IMR-90 (cell line): ENCODE measurements around the gene RPS19. TPM values are rescaled to one million over a fixed set of nuclear protein-coding genes. Genes with fewer than 3 reads are reported as not detected.

Source experiments
- ATAC-seq: fragments of 200-7000 bp; cut with Tn5 transposase; 2 replicates; pipeline ENCODE4 v1.9.1; 2020; ENCODE audit warnings: low read depth, mild to moderate bottlenecking, moderate library complexity
- BruUV-seq: library from RNA; stranded (reverse); fragments of 400-500 nt; replicated peaks from 2 replicates; lab custom pipeline; 2021; lab: Mats Ljungman, UMichigan
- CTCF ChIA-PET: fragments of 300-600 bp; formaldehyde crosslinking; extraction: SDS; loops from one replicate; lab custom pipeline; 2021; ENCODE audit warnings: antibody characterized with exemption; lab: Yijun Ruan, JAX
- POLR2A ChIA-PET: fragments of 300-600 bp; sonication (Branson Sonifier 250); formaldehyde crosslinking; loops from one replicate; lab custom pipeline; 2022; ENCODE audit warnings: antibody characterized with exemption; ENCODE audit not compliant: unreplicated experiment; lab: Charles Lee
- DNase-seq: peaks from one replicate; pipeline ENCODE4 v3.0.0; 2013
- H2AFZ ChIP-seq: replicated peaks from 2 replicates; pipeline ENCODE3; 2013; ENCODE audit warnings: low read length, mild to moderate bottlenecking; ENCODE audit not compliant: poor library complexity
- H2AK5ac ChIP-seq: 2 replicates; pipeline ENCODE4 v1.6.1; 2013; ENCODE audit warnings: low read depth, low read length, inconsistent platforms
- H2AK9ac ChIP-seq: replicated peaks from 2 replicates; pipeline ENCODE3; 2013; ENCODE audit warnings: mild to moderate bottlenecking, low read depth, low read length, moderate library complexity; ENCODE audit not compliant: poor library complexity
- H2BK120ac ChIP-seq: 2 replicates; pipeline ENCODE4 v1.6.1; 2013; ENCODE audit warnings: low read depth, low read length, inconsistent platforms
- H2BK15ac ChIP-seq: 3 replicates; pipeline ENCODE4 v1.6.1; 2013; ENCODE audit warnings: low read depth, low read length, inconsistent platforms
- H2BK20ac ChIP-seq: 2 replicates; pipeline ENCODE4 v1.6.1; 2013; ENCODE audit warnings: low read depth, mild to moderate bottlenecking, inconsistent platforms, low read length, moderate library complexity
- H2BK5ac ChIP-seq: 2 replicates; pipeline ENCODE4 v1.6.1; 2013; ENCODE audit warnings: mild to moderate bottlenecking, low read depth, low read length, inconsistent platforms; ENCODE audit not compliant: poor library complexity, severe bottlenecking
- H3K14ac ChIP-seq: replicated peaks from 2 replicates; pipeline ENCODE4 v1.6.1; 2013; ENCODE audit warnings: low read depth, low read length, inconsistent platforms
- H3K18ac ChIP-seq: 2 replicates; pipeline ENCODE4 v1.6.1; 2013; ENCODE audit warnings: low read depth, low read length, control low read depth
- H3K23ac ChIP-seq: 2 replicates; pipeline ENCODE4 v1.6.1; 2013; ENCODE audit warnings: low read depth, low read length, inconsistent platforms
- H3K27ac ChIP-seq: 2 replicates; pipeline ENCODE4 v1.5.1; 2013; ENCODE audit warnings: mild to moderate bottlenecking, control low read depth, low read length; ENCODE audit not compliant: insufficient read depth
- H3K27me3 ChIP-seq: 2 replicates; pipeline ENCODE4 v1.6.1; 2013; ENCODE audit warnings: low read length; ENCODE audit not compliant: control insufficient read depth, insufficient read depth
- H3K36me3 ChIP-seq: 2 replicates; pipeline ENCODE4 v1.6.1; 2013; ENCODE audit warnings: low read length, mixed read lengths; ENCODE audit not compliant: control insufficient read depth, insufficient read depth
- H3K4ac ChIP-seq: 2 replicates; pipeline ENCODE4 v1.6.1; 2013; ENCODE audit warnings: low read depth, low read length, inconsistent platforms
- H3K4me1 ChIP-seq: 2 replicates; pipeline ENCODE4 v1.6.1; 2013; ENCODE audit warnings: low read length, mixed read lengths; ENCODE audit not compliant: control insufficient read depth, insufficient read depth
- H3K4me2 ChIP-seq: 2 replicates; pipeline ENCODE4 v1.6.1; 2013; ENCODE audit warnings: low read depth, mild to moderate bottlenecking, control low read depth, low read length, moderate library complexity
- H3K4me3 ChIP-seq: 2 replicates; pipeline ENCODE4 v1.5.1; 2013; ENCODE audit warnings: low read depth, mild to moderate bottlenecking, control low read depth, low read length, moderate library complexity; ENCODE audit not compliant: insufficient read depth
- H3K56ac ChIP-seq: 2 replicates; pipeline ENCODE4 v1.6.1; 2013; ENCODE audit warnings: low read length, inconsistent platforms; ENCODE audit not compliant: insufficient read depth; ENCODE audit errors: extremely low read depth
- H3K79me1 ChIP-seq, 2 experiments: 2 replicates each; pipeline ENCODE4 v1.6.1; 2013; ENCODE audit warnings: low read length in 2 of 2, inconsistent platforms in 1 of 2, low read depth in 1 of 2
- H3K9ac ChIP-seq: 2 replicates; pipeline ENCODE4 v1.6.1; 2013; ENCODE audit warnings: low read depth, low read length, control low read depth
- H3K9me1 ChIP-seq: 2 replicates; pipeline ENCODE4 v1.6.1; 2013; ENCODE audit warnings: low read length, inconsistent platforms; ENCODE audit not compliant: insufficient read depth
- H3K9me3 ChIP-seq: 2 replicates; pipeline ENCODE4 v1.6.1; 2013; ENCODE audit warnings: low read length; ENCODE audit not compliant: control insufficient read depth, insufficient read depth
- H4K20me1 ChIP-seq: 2 replicates; pipeline ENCODE4 v1.6.1; 2013; ENCODE audit warnings: low read length, inconsistent platforms; ENCODE audit not compliant: insufficient read depth
- H4K5ac ChIP-seq: 2 replicates; pipeline ENCODE4 v1.6.1; 2013; ENCODE audit warnings: mild to moderate bottlenecking, low read depth, low read length, control low read depth
- H4K8ac ChIP-seq, 2 experiments: 2 replicates each; pipeline ENCODE4 v1.6.1; 2013; ENCODE audit warnings: low read depth in 2 of 2, low read length in 2 of 2, control low read depth in 1 of 2, inconsistent platforms in 1 of 2
- H4K91ac ChIP-seq: 2 replicates; pipeline ENCODE4 v1.6.1; 2013; ENCODE audit warnings: low read depth, low read length, inconsistent platforms; ENCODE audit not compliant: insufficient read depth
- BHLHE40 ChIP-seq: fragments of 150-350 bp; IDR thresholded peaks from 2 replicates; pipeline ENCODE4 v1.6.1; 2016; ENCODE audit warnings: mild to moderate bottlenecking, low read depth, low read length
- CEBPB ChIP-seq: IDR thresholded peaks from 2 replicates; pipeline ENCODE4 v1.6.1; 2012; ENCODE audit warnings: low read depth, low read length, improper control_type of control experiment
- MAFK ChIP-seq: IDR thresholded peaks from 2 replicates; pipeline ENCODE4 v1.6.1; 2012; ENCODE audit warnings: low read depth, low read length, improper control_type of control experiment
- POLR2A ChIP-seq: IDR thresholded peaks from 2 replicates; pipeline ENCODE4 v1.6.1; 2012; ENCODE audit warnings: mild to moderate bottlenecking, low read depth, low read length
- RAD21 ChIP-seq: IDR thresholded peaks from 2 replicates; pipeline ENCODE4 v1.6.1; 2012; ENCODE audit warnings: low read length, improper control_type of control experiment
- RCOR1 ChIP-seq: IDR thresholded peaks from 2 replicates; pipeline ENCODE4 v1.6.1; 2012; ENCODE audit warnings: mild to moderate bottlenecking, low read length, improper control_type of control experiment; ENCODE audit not compliant: insufficient replicate concordance
- RFX5 ChIP-seq: IDR thresholded peaks from 2 replicates; pipeline ENCODE4 v1.8.0; 2012; ENCODE audit warnings: low read depth, mild to moderate bottlenecking, low read length, moderate library complexity
- WGBS, 2 experiments: methylation state at CpG; one replicate each; pipeline versions ENCODE4 v1.1.5 to v1.1.7; 2013; ENCODE audit warnings: missing lambda C conversion rate in 2 of 2; ENCODE audit not compliant: insufficient read length in 1 of 2; ENCODE audit errors: extremely low coverage in 2 of 2; 5-methylcytosine and 5-hydroxymethylcytosine counted together
- dilution Hi-C: fragments of 300-500 bp; cut with HindIII; formaldehyde crosslinking; loops from one replicate; pipeline ENCODE4 v1.14.3; 2018; ENCODE audit warnings: low sequenced_read_pairs; ENCODE audit not compliant: unreplicated experiment
- in situ Hi-C: fragments of 300-500 bp; cut with MboI; formaldehyde crosslinking; loops from 3 replicates; pipeline ENCODE4 v1.14.3; 2019; ENCODE audit warnings: low sequenced_read_pairs, inconsistent platforms, mixed read lengths
- intact Hi-C: fragments of 100-400 bp; cut with micrococcal nuclease; formaldehyde crosslinking; loops from 2 replicates; pipeline ENCODE4 v1.10.0; 2022
- polyA plus RNA-seq, 3 experiments: library from polyadenylated mRNA; depleted of rRNA; stranded (reverse); fragments of >200 nt; gene quantifications; 2 replicates each; pipeline ENCODE4 v1.2.3, GENCODE V29; 2012; ENCODE audit warnings: low replicate concordance in 1 of 3
- total RNA-seq: library from RNA; depleted of rRNA; stranded (reverse); fragments of >200 nt; gene quantifications from 2 replicates; pipeline ENCODE4 v1.2.3, GENCODE V29; 2012
- TF ChIP-seq, protein P1 (sequence below): fragments of 150-350 bp; IDR thresholded peaks from 2 replicates; pipeline ENCODE4 v1.6.1; 2016; ENCODE audit warnings: low read depth, mild to moderate bottlenecking, low read length, moderate library complexity, borderline replicate concordance

RPS19 gene
- total and polyA plus RNA-seq, 2 of the 4 experiments (the other 2 are of a cell fraction) = 230 to 3,988 TPM

DNA sequence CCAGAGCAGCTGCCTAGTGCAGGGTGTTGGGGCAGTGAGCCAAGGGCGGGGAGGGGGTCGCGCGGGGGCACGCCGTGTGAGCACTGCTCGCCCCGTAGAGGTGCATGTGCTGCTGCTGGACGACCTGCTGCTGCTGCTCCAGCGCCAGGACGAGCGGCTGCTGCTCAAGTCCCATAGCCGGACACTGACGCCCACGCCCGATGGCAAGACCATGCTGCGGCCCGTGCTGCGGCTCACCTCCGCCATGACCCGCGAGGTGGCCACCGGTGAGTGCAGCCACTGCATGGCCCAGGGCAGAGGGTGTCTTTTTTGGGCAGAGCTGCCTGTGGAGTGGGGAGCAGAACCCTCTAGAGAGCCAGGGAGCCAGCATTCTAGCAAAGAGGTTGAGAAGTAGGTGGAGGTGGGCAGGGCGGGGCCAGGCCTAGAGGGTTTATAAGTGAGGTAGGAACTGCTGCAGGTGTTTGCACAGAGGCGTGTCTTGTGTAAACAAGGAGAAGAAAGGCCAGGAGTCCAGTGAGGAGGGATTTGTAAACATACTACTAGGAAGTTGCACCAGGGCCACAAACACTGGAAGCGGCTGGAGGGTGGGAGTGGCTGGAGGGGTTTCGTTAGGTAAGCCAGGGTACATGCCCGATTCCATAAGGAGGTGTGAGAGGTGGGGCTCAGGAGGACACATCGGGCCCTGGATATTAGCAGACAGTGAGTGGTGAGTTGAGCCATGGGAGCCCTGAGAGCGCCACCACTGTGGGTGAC, 44.2 kb downstream of the RPS19 start:
- no peaks in the 10 kb centered on the region for H3K27me3 ChIP-seq
- no peak overlapping the region for H2BK120ac ChIP-seq
- H3K18ac ChIP-seq = no peak overlapping the region
- H3K56ac ChIP-seq = no peak overlapping the region
- H3K4me2 ChIP-seq = no peak overlapping the region
- peaks cover 60% of the 10 kb centered on the region for H3K36me3 ChIP-seq
- no peak overlapping the region for H4K5ac ChIP-seq
- 0 out of 4 replicates have a peak, but pooled peaks cover 0 to 3% of the 10 kb centered on the region in 2 experiments for H3K79me1 ChIP-seq
- peak overlapping the region; percentile 42 for H2AK9ac ChIP-seq
- TF ChIP-seq BHLHE40 (no peak), RFX5 (no peak), POLR2A (no peak), RAD21 (no peak), CEBPB (no peak), MAFK (no peak), RCOR1 (no peak)
- TF ChIP-seq, protein P1, sequence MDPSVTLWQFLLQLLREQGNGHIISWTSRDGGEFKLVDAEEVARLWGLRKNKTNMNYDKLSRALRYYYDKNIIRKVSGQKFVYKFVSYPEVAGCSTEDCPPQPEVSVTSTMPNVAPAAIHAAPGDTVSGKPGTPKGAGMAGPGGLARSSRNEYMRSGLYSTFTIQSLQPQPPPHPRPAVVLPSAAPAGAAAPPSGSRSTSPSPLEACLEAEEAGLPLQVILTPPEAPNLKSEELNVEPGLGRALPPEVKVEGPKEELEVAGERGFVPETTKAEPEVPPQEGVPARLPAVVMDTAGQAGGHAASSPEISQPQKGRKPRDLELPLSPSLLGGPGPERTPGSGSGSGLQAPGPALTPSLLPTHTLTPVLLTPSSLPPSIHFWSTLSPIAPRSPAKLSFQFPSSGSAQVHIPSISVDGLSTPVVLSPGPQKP = no peak
- no peak overlapping the region for H4K8ac ChIP-seq
- peaks cover 6% of the 10 kb centered on the region; the same call in 1 of the 2 replicates for H4K20me1 ChIP-seq
- H2AK5ac ChIP-seq = no peak overlapping the region
- no peak overlapping the region for H3K14ac ChIP-seq
- H3K4me1 ChIP-seq = no peaks in the 10 kb centered on the region
- H2BK5ac ChIP-seq = no peak overlapping the region
- no peak overlapping the region for H3K4me3 ChIP-seq
- in situ Hi-C loops (no loop called here), intact Hi-C loops (no loop called here), dilution Hi-C loops (no loop called here)
- ChIA-PET POLR2A (no interaction called here), CTCF (no interaction called here)
- no peak overlapping the region for H3K23ac ChIP-seq
- no peak overlapping the region for H4K91ac ChIP-seq
- H2AFZ ChIP-seq = no peak overlapping the region
- H3K4ac ChIP-seq = no peak overlapping the region
- BruUV-seq = no TSS peak
- H3K9me1 ChIP-seq = no peaks in the 10 kb centered on the region
- no peak overlapping the region for H2BK20ac ChIP-seq
- no peak overlapping the region for H2BK15ac ChIP-seq
- DNase-seq (no peak), ATAC-seq (no peak)
- no peaks in the 10 kb centered on the region for H3K9me3 ChIP-seq
- 94% methylated on average over 20 of the region's 30 CpGs; no CpG with 5 or more reads in 1 of the 2 experiments for WGBS, 2 experiments
- no peak overlapping the region for H3K9ac ChIP-seq
- H3K27ac ChIP-seq = no peak overlapping the region
